ENCODE data around the gene HOTAIR. TPM values are rescaled to one million over a fixed set of nuclear protein-coding genes. Genes with fewer than 3 reads are reported as not detected.

Gene HOTAIR
- polyA plus RNA-seq, 1 experiment, result not detected

DNA sequence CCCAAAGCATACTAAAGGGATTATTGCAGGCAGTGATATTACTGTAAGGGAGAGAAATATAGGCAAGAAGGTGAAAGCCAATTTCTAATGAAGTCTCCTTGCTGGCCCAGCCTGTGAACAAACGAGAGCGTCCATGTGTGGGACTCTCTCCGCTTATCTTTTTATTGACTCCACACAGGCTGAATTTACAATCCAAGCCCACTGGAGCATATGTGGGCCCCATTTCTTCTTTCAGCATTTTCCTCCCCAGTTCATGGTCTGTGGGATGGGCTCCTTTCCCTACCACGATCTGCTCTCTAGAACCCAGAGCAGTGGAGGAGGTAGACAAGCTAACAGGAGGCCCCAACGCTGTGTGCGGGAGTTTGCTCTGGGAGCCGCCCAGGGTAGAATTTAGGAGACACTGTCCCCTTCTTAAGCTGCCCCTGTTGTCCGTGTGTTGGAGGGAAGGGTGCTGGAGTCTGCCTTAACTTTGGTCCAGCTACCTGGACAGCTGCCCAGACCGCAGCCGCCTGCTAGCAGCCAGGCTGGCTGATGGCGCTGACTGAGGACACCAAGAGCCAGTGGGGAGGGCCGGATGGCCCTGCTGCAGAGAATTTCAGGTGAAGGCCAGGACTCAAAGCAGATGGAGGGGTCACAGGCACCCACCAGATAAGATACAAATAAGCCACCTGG, 5.0 kb downstream of the HOTAIR start:
- TF ChIP-seq, protein P1, sequence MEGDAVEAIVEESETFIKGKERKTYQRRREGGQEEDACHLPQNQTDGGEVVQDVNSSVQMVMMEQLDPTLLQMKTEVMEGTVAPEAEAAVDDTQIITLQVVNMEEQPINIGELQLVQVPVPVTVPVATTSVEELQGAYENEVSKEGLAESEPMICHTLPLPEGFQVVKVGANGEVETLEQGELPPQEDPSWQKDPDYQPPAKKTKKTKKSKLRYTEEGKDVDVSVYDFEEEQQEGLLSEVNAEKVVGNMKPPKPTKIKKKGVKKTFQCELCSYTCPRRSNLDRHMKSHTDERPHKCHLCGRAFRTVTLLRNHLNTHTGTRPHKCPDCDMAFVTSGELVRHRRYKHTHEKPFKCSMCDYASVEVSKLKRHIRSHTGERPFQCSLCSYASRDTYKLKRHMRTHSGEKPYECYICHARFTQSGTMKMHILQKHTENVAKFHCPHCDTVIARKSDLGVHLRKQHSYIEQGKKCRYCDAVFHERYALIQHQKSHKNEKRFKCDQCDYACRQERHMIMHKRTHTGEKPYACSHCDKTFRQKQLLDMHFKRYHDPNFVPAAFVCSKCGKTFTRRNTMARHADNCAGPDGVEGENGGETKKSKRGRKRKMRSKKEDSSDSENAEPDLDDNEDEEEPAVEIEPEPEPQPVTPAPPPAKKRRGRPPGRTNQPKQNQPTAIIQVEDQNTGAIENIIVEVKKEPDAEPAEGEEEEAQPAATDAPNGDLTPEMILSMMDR (IDR thresholded peaks at IDR 0.05; ENCODE audit: low read depth, low read length), result no peak
- CTCF ChIA-PET, result no interaction called here
- DNase-seq (ENCODE audit: low read depth, low spot score), result no peak
- POLR2A ChIA-PET, result no interaction called here
- Histone ChIP-seq H3K27me3 (ENCODE audit: control insufficient read depth, insufficient read depth, low read length) (peaks cover 97% of the 10 kb centered on the region), H3K4me3 (ENCODE audit: low read depth, low read length) (no peak overlapping the region), H3K27ac (ENCODE audit: low read depth, low read length) (no peak overlapping the region), H3K9me3 (ENCODE audit: control insufficient read depth, insufficient read depth, low read length) (peaks cover 6% of the 10 kb centered on the region)

DNA sequence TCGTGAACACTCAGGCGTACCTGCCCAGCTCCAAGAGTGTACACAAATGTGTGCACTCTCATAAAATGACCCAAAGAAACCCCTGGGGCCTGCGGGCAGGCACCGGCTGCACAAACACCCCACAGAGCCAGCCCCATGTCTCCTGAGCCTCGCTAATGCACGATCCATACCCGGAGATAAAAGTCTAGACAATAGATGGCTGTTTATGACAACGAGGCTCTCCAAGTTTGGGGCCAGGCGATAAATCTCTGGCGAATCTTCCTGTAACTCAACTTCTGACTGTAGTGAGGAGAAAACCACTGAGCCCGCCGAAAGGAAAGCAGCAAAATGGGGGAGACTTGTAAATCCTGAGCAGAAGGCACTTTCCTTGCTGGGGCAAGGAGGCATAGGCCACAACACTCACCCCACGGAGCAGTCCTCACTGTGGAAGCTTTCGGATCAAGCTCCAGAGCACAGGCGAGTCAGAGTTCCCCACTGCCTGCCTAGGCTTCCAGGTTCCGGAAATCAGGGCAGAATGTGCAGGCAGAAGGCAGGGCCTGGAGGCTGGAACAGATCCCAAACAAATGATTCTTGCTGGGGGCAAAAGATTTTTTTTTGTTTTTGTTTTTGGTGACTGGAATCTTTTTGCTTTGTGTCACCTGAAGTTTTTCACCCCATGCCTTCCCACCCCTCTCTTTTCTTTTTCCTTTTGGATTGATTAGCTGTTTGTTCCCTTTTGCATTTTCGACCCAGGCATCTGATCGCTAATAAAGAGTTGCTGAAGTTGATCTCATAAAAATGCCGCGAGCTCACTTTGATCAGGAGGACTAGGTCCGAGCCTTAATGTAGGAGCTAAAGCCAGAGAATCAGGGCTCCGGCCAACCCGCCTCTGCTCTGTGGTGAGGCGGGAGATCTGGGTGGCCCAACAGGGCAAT, 6.3 kb downstream of the HOTAIR start:
- Histone ChIP-seq H3K9me3 (ENCODE audit: control insufficient read depth, insufficient read depth, low read length) (peaks cover 7% of the 10 kb centered on the region), H3K4me3 (ENCODE audit: low read depth, low read length) (no peak overlapping the region), H3K27me3 (ENCODE audit: control insufficient read depth, insufficient read depth, low read length) (peaks cover 98% of the 10 kb centered on the region), H3K27ac (ENCODE audit: low read depth, low read length) (no peak overlapping the region)
- TF ChIP-seq, protein P1 (IDR thresholded peaks at IDR 0.05; ENCODE audit: low read depth, low read length), result no peak
- CTCF ChIA-PET, result no interaction called here
- no peak for DNase-seq (ENCODE audit: low read depth, low spot score)
- POLR2A ChIA-PET, result no interaction called here

DNA sequence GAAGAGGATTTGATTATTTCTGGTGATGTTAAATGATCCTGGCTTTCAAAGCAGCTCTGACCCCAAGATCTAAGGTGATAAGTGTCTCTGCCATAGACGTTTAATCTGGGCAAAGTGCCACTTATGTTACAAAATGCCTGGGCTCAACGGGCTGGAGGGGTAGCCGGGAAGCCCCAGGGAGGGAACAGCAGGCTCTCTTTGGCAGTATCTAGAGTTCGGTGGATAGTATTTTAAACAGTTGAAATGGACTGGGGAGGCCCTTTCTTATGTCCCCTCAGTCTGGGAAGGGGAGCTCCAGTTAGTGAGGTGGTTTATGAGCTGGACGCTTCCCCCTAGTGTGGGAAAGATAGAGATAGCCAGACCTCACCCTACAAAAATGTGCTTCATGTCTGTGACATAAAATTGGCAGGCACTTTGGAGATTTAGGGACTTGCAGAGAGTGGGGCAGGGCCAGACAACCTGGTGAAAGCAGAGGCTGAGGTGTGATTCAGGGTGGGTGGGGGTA, 7.3 kb downstream of the HOTAIR start:
- POLR2A ChIA-PET, result no interaction called here
- Histone ChIP-seq H3K27ac (ENCODE audit: low read depth, low read length) (no peak overlapping the region), H3K4me3 (ENCODE audit: low read depth, low read length) (no peak overlapping the region), H3K9me3 (ENCODE audit: control insufficient read depth, insufficient read depth, low read length) (peaks cover 3% of the 10 kb centered on the region; the same call in 1 of the 2 replicates), H3K27me3 (ENCODE audit: control insufficient read depth, insufficient read depth, low read length) (peaks cover 98% of the 10 kb centered on the region)
- no peak for DNase-seq (ENCODE audit: low read depth, low spot score)
- CTCF ChIA-PET, result interaction anchor here (1.5 kb wide), 1 partner anchor 240 kb away, joined by 4 read pairs; no protein-coding TSS in a partner anchor
- TF ChIP-seq, protein P1 (IDR thresholded peaks at IDR 0.05; ENCODE audit: low read depth, low read length), result no peak

GRCh38 chr12:53966385-53967133, 8.2 kb downstream of the HOTAIR start:
- peaks cover 97% of the 10 kb centered on the region for H3K27me3 ChIP-seq (ENCODE audit: control insufficient read depth, insufficient read depth, low read length)
- no peak for DNase-seq (ENCODE audit: low read depth, low spot score)
- peaks cover 3% of the 10 kb centered on the region; the same call in 1 of the 2 replicates for H3K9me3 ChIP-seq (ENCODE audit: control insufficient read depth, insufficient read depth, low read length)
- ChIA-PET CTCF (interaction anchor here (1.5 kb wide), 1 partner anchor 241 kb away, joined by 4 read pairs; no protein-coding TSS in a partner anchor), POLR2A (no interaction called here)
- TF ChIP-seq, protein P1 (IDR thresholded peaks at IDR 0.05; ENCODE audit: low read depth, low read length), result no peak
- H3K27ac ChIP-seq (ENCODE audit: low read depth, low read length), result no peak overlapping the region
- no peak overlapping the region for H3K4me3 ChIP-seq (ENCODE audit: low read depth, low read length)

All from AG04450 (cell line).